Skin epidermis (tissue), 12 donors: ENCODE measurements around the gene CSTPP1.

Experiments used
- H3K27ac ChIP-seq, 21 experiments: fragments of 200-600 bp; sonication (generic) in 11 of 21; one replicate each; pipeline ENCODE4 v1.5.0; 2020; ENCODE audit warnings: mild to moderate bottlenecking in 3 of 21, inconsistent platforms in 2 of 21, moderate library complexity in 2 of 21
- H3K4me3 ChIP-seq, 7 experiments: fragments of 200-600 bp; sonication (generic) in 2 of 7; one replicate each; pipeline ENCODE4 v1.5.0; 2020; ENCODE audit warnings: inconsistent platforms in 2 of 7, mild to moderate bottlenecking in 2 of 7, moderate library complexity in 1 of 7

CSTPP1 gene

GRCh38 chr11:47208628-47209027 lies 272.1 kb downstream of the CSTPP1 start:
- no peak overlapping the region for H3K4me3 ChIP-seq

More at GRCh38 chr11:47208628-47209027, 272.1 kb downstream of the CSTPP1 start:
- H3K27ac ChIP-seq: no peak overlapping the region
